ENCODE measurements around the gene EFTUD2. TPM values are rescaled to one million over a fixed set of nuclear protein-coding genes. Genes with fewer than 3 reads are reported as not detected.
A peak's percentile ranks its signal among the peaks of the same experiment; 100 is the strongest.

The EFTUD2 gene
- total and polyA plus RNA-seq, 9 of the 15 experiments (the other 6 are each of a cell fraction or from before 2014, with no cell fraction given): 65.8 to 362 (median 218) TPM

- TF ChIP-seq NKRF (IDR thresholded peaks at IDR 0.05; ENCODE audit: borderline replicate concordance) (no peak), NFIC (IDR thresholded peaks at IDR 0.05) (peak; percentile 35; the same call in 1 of the 2 replicates), ATF7 (IDR thresholded peaks at IDR 0.05) (peak; percentile 20; the same call in 1 of the 2 replicates), RAD51 (IDR thresholded peaks at IDR 0.05; ENCODE audit: borderline replicate concordance, low read depth) (no peak), RUNX1 (IDR thresholded peaks at IDR 0.05; ENCODE audit: low read depth) (no peak), HNRNPLL (IDR thresholded peaks at IDR 0.05; ENCODE audit: low read depth, low read length, poor library complexity, severe bottlenecking) (peak; percentile 85), FOXO4 (CRISPR knock-in tag; IDR thresholded peaks at IDR 0.05) (no peak), MAFF (IDR thresholded peaks at IDR 0.05; ENCODE audit: low read length) (no peak), ZNF766 (CRISPR knock-in tag; conservative IDR thresholded peaks at IDR 0.05) (no peak), HLTF (IDR thresholded peaks at IDR 0.05) (no peak), ZNF589 (CRISPR knock-in tag; IDR thresholded peaks at IDR 0.05; ENCODE audit: low read depth) (peak; percentile 89; the same call in 1 of the 2 replicates), SRSF3 (IDR thresholded peaks at IDR 0.05; ENCODE audit: insufficient read depth, low read length) (no peak), RCOR1 (IDR thresholded peaks at IDR 0.05; ENCODE audit: borderline replicate concordance in 1 of 2, low read depth in 2 of 2, low read length in 2 of 2) (peak in 1 of 2 experiments; percentile 3; a peak in 1 of 4 replicates), MNT (conservative IDR thresholded peaks at IDR 0.05) (peak in 1 of 2 experiments; percentile 42; a peak in 1 of 4 replicates), MTA2 (IDR thresholded peaks at IDR 0.05; ENCODE audit: low read depth) (peak; percentile 64), ETV6 (IDR thresholded peaks at IDR 0.05; ENCODE audit: borderline replicate concordance in 1 of 2, low read depth in 2 of 2, low read length in 1 of 2) (0 out of 4 replicates have a peak, but pooled peaks of 1 of the 2 experiments have one; percentile 23), ETV6 (CRISPR knock-in tag; IDR thresholded peaks at IDR 0.05; ENCODE audit: borderline replicate concordance) (no peak), MCM2 (IDR thresholded peaks at IDR 0.05; ENCODE audit: low read depth) (no peak)
- TF ChIP-seq, protein P1, sequence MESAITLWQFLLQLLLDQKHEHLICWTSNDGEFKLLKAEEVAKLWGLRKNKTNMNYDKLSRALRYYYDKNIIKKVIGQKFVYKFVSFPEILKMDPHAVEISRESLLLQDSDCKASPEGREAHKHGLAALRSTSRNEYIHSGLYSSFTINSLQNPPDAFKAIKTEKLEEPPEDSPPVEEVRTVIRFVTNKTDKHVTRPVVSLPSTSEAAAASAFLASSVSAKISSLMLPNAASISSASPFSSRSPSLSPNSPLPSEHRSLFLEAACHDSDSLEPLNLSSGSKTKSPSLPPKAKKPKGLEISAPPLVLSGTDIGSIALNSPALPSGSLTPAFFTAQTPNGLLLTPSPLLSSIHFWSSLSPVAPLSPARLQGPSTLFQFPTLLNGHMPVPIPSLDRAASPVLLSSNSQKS (CRISPR knock-in tag; IDR thresholded peaks at IDR 0.05): no peak
Measured at GRCh38 chr17:44906763-44907728, 7.8 kb upstream of the EFTUD2 start (continued).

Data from K562 (cell line).